Measurements from ENCODE around the gene ABI2.

The ABI2 gene

DNA sequence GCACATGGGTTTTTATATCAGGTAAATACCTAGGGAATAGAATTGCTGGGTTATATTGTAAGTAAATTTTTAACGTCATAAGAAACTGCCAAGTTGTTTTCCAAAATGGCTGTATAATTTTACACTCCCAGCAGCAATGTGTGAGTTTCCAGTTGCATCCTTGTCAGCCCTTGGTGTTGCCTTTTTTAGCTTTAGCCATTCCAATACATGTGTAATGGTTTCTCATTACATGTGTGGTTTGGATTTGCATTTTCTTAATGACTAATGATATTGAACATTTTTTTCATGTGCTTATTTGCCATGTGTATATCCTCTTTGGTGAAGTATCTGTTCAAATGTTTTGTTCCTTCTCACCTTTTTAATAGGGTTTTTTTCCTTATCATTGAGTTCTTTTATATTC lies 70.8 kb downstream of the ABI2 start:
- DNase-seq (ENCODE audit: extremely low read depth, low read depth): no peak
- TF ChIP-seq, protein P1, sequence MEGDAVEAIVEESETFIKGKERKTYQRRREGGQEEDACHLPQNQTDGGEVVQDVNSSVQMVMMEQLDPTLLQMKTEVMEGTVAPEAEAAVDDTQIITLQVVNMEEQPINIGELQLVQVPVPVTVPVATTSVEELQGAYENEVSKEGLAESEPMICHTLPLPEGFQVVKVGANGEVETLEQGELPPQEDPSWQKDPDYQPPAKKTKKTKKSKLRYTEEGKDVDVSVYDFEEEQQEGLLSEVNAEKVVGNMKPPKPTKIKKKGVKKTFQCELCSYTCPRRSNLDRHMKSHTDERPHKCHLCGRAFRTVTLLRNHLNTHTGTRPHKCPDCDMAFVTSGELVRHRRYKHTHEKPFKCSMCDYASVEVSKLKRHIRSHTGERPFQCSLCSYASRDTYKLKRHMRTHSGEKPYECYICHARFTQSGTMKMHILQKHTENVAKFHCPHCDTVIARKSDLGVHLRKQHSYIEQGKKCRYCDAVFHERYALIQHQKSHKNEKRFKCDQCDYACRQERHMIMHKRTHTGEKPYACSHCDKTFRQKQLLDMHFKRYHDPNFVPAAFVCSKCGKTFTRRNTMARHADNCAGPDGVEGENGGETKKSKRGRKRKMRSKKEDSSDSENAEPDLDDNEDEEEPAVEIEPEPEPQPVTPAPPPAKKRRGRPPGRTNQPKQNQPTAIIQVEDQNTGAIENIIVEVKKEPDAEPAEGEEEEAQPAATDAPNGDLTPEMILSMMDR (IDR thresholded peaks at IDR 0.05; ENCODE audit: low read depth, low read length, missing control alignments): no peak
- no peak overlapping the region for H3K4me3 ChIP-seq (replicated peaks; ENCODE audit: low read depth, low read length)

GRCh38 chr2:203400805-203401585 lies 72.8 kb downstream of the ABI2 start:
- TF ChIP-seq, protein P1 (IDR thresholded peaks at IDR 0.05; ENCODE audit: low read depth, low read length, missing control alignments): no peak
- H3K4me3 ChIP-seq (replicated peaks; ENCODE audit: low read depth, low read length): no peak overlapping the region
- DNase-seq (ENCODE audit: extremely low read depth, low read depth): no peak

GRCh38 chr2:203404996-203405395 lies 76.8 kb downstream of the ABI2 start:
- TF ChIP-seq, protein P1 (IDR thresholded peaks at IDR 0.05; ENCODE audit: low read depth, low read length, missing control alignments): no peak
- DNase-seq (ENCODE audit: extremely low read depth, low read depth): no peak
- H3K4me3 ChIP-seq (replicated peaks; ENCODE audit: low read depth, low read length): no peak overlapping the region

DNA sequence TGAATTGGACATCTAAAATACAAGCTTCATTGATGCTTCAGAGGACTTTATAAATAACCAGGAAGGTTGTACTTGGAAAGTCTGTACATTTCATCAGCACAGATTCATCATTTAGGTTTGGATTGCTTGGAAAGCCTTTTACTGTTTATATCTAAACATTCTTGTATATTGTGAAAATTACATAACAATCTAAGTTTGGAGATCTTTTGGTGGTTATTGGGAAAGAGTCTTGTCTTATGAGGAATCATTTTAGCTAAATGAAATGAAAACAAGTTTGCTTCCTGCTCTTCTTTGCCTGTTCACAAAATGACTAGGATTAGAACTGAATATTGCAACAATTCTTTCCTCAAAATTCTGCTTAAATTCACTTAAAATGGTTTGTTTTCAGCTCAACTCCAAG lies 79.3 kb downstream of the ABI2 start:
- TF ChIP-seq, protein P1 (IDR thresholded peaks at IDR 0.05; ENCODE audit: low read depth, low read length, missing control alignments): no peak
- no peak overlapping the region for H3K4me3 ChIP-seq (replicated peaks; ENCODE audit: low read depth, low read length)
- no peak for DNase-seq (ENCODE audit: extremely low read depth, low read depth)

DNA sequence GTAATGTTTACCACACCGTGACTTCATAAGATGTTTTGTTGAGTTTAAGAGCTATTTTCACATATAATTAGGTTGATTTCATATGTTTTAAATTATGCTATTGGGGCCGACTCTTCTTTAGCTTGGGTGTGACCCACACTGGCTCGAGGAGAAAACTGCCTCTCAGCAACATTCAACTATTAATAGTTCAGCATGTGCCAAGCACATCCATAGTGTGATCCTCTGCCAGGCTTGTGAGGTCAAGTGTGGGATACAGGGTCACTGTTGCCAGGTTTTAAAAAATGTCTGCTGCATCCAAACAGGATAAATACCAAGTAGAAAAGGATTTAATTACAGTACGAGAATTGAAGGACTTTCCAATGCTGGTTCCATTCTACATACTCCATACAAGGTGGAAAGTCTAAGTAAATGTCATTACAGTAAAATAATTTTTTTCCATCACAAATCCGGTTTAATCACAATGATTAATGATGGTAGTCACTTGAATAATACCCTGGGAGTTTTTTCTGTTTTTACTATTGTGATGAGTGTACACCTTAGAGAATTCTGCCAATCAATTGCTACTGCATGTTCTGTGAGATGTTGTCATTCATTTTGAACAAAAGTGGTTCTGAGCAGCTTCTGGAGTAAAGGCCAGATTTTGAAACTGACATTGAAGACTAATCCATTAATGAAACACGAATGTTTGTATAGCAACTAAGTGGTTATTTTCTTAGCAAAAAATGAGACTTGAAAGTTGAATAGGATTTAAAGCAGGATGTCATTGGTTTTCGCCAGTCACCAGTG lies 84.5 kb downstream of the ABI2 start:
- no peak overlapping the region for H3K4me3 ChIP-seq (replicated peaks; ENCODE audit: low read depth, low read length)
- TF ChIP-seq, protein P1 (IDR thresholded peaks at IDR 0.05; ENCODE audit: low read depth, low read length, missing control alignments): no peak
- no peak for DNase-seq (ENCODE audit: extremely low read depth, low read depth)

GRCh38 chr2:203413796-203414195 lies 85.6 kb downstream of the ABI2 start:
- no peak overlapping the region for H3K4me3 ChIP-seq (replicated peaks; ENCODE audit: low read depth, low read length)
- DNase-seq (ENCODE audit: extremely low read depth, low read depth): no peak
- TF ChIP-seq, protein P1 (IDR thresholded peaks at IDR 0.05; ENCODE audit: low read depth, low read length, missing control alignments): no peak
